Fibroblast of lung (primary cell): ENCODE measurements around the gene TNIK.

Experiments
- CTCF ChIP-seq, 2 donors: IDR thresholded peaks in 1 of 2; conservative IDR thresholded peaks in 1 of 2; 1 replicate in 1 of 2; 2 replicates in 1 of 2; pipeline ENCODE4 v1.5.1; 2011 to 2012; ENCODE audit warnings: low read length in 2 of 2, control low read depth in 1 of 2, inconsistent platforms in 1 of 2, low read depth in 1 of 2, mild to moderate bottlenecking in 1 of 2
- EZH2 ChIP-seq: IDR thresholded peaks from 2 replicates; pipeline ENCODE4 v1.5.1; 2012; ENCODE audit warnings: low read length, control low read depth, mild to moderate bottlenecking; ENCODE audit errors: missing control alignments

- no peak for TF ChIP-seq EZH2
- no peak for TF ChIP-seq CTCF (conservative IDR thresholded peaks at IDR 0.05 in 1 of 2, IDR thresholded peaks at IDR 0.05 in 1 of 2; ENCODE audit: low read depth in 1 of 2, low read length in 2 of 2)
Measured at GRCh38 chr3:171435143-171435542, 25.1 kb downstream of the TNIK start.
